ENCODE data around the gene ZNF738. TPM values are rescaled to one million over a fixed set of nuclear protein-coding genes. Genes with fewer than 3 reads are reported as not detected.
"Not testable (repeated sequence)": the region's sequence is repeated elsewhere in the genome, so short reads cannot be mapped to it uniquely, and the experiment has no call there.

The ZNF738 gene
- total and polyA plus RNA-seq, 5 donors from 2014 or later, result 2.9 to 6.7 (median 4.2) TPM

DNA sequence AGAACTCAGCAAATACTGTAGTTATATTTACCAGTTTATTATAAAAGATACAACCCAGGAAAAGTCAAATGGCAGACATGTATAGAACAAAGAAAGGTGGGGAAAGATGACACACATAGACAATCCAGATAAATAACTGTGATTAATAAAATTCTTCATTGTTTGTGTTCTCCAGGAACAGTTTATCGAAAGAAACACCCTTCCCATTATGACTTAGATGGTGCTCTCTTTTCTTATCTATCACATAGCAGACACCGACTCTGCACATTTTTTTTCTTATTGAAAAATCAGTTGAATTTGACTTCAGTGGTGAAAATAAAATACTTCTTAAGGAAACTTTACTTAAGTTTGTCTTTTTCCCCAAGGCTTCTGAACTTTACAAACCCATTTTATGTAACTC, 35.8 kb upstream of the ZNF738 start:
- Histone ChIP-seq H3K36me3 (ENCODE audit: control insufficient read depth, insufficient read depth, low read length) (peaks cover 57% of the 10 kb centered on the region), H3K4me1 (ENCODE audit: control insufficient read depth, insufficient read depth, low read length, poor library complexity, severe bottlenecking) (peaks cover 6% of the 10 kb centered on the region), H3K27ac (ENCODE audit: insufficient read depth, low read length, poor library complexity, severe bottlenecking) (no peak overlapping the region), H3K27me3 (ENCODE audit: control insufficient read depth, insufficient read depth, low read length) (no peaks in the 10 kb centered on the region), H3K4me3 (ENCODE audit: low read depth, low read length) (no peak overlapping the region), H3K9me3 (ENCODE audit: control insufficient read depth in 2 of 2, low read length in 2 of 2) (peaks cover 45 to 74% of the 10 kb centered on the region in 2 experiments)
- H3K9me3 Mint-ChIP-seq, result peaks cover 2 to 45% (median 11%) of the 10 kb centered on the region in 7 donors
- peaks cover 50% of the 10 kb centered on the region for H3K36me3 Mint-ChIP-seq
- no peak for DNase-seq
- no peak overlapping the region for H3K27ac Mint-ChIP-seq
- H3K27me3 Mint-ChIP-seq, result no peaks in the 10 kb centered on the region
- H3K4me3 Mint-ChIP-seq, result no peak overlapping the region
- ATAC-seq (ENCODE audit: low read depth in 2 of 2), result no peak
- H3K4me1 Mint-ChIP-seq, result peaks cover 13 to 93% (median 33%) of the 10 kb centered on the region in 4 donors

DNA sequence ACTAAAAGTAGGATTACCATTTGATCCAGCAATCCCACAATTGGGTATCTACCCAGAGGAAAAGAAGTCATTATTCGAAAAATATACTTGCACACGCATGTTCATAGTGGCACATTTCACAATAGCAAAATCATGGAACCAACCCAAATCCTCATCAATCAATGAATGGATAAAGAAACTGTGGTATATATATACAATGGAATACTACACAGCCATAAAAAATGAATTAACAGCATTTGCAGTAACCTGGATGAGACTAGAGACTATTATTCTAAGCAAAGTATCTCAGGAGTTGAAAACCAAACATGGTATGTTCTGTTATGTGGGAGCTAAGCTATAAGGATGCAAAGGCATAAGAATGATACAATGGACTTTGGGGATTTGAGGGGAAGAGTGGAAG, 32.6 kb upstream of the ZNF738 start:
- peak overlapping the region; percentile 48 for H3K4me3 ChIP-seq (ENCODE audit: low read depth, low read length)
- no peaks in the 10 kb centered on the region for H3K27me3 Mint-ChIP-seq
- peak overlapping the region; percentile 5 to 95 (median 60) for H3K4me3 Mint-ChIP-seq
- H3K36me3 Mint-ChIP-seq, result peaks cover 37% of the 10 kb centered on the region
- peaks cover 36% of the 10 kb centered on the region for H3K36me3 ChIP-seq (ENCODE audit: control insufficient read depth, insufficient read depth, low read length)
- H3K9me3 Mint-ChIP-seq, result peaks cover 0 to 31% (median 11%) of the 10 kb centered on the region in 7 donors
- H3K27ac ChIP-seq (ENCODE audit: insufficient read depth, low read length, poor library complexity, severe bottlenecking), result no peak overlapping the region
- H3K27ac Mint-ChIP-seq, result peak overlapping the region in 2 of 3 donors; percentile 4 to 50
- DNase-seq (no peak), ATAC-seq (ENCODE audit: low read depth in 2 of 2) (no peak)
- peaks cover 28 to 45% of the 10 kb centered on the region in 2 experiments for H3K9me3 ChIP-seq (ENCODE audit: control insufficient read depth in 2 of 2, low read length in 2 of 2)
- peaks cover 14% of the 10 kb centered on the region for H3K4me1 ChIP-seq (ENCODE audit: control insufficient read depth, insufficient read depth, low read length, poor library complexity, severe bottlenecking)
- H3K27me3 ChIP-seq (ENCODE audit: control insufficient read depth, insufficient read depth, low read length), result no peaks in the 10 kb centered on the region
- H3K4me1 Mint-ChIP-seq, result peaks cover 20 to 77% (median 39%) of the 10 kb centered on the region in 4 donors

DNA sequence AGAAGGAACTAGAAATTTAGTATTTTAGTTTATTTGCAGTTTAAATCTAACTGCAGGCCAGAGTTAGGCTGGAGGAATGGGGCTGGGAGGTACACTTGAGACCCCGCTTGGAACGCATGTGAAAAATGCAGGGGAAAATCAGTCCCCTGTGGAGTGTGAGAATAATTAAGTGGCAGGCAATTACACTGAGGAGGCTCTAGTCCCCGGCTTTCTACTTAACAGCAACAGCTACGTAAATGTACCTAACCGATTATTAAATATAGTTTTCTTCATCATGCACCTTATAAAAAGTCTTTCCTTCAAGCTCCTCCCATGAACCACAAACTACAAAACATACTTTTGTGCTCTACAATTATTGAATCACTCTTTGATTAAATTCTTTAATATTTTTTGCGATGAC, 30.4 kb upstream of the ZNF738 start:
- H3K36me3 Mint-ChIP-seq, result peaks cover 28% of the 10 kb centered on the region
- H3K27me3 Mint-ChIP-seq, result no peaks in the 10 kb centered on the region
- H3K27ac ChIP-seq (ENCODE audit: insufficient read depth, low read length, poor library complexity, severe bottlenecking), result peak overlapping the region; percentile 88
- ATAC-seq (ENCODE audit: low read depth in 2 of 2) (peak in 1 of 2 donors; percentile 18), DNase-seq (peak in 1 of 3 donors; percentile 42)
- peaks cover 18 to 55% (median 34%) of the 10 kb centered on the region in 4 donors for H3K4me1 Mint-ChIP-seq
- H3K4me3 Mint-ChIP-seq, result peak overlapping the region; percentile 95 to 99 (median 98)
- H3K4me3 ChIP-seq (ENCODE audit: low read depth, low read length), result peak overlapping the region; percentile 90
- H3K4me1 ChIP-seq (ENCODE audit: control insufficient read depth, insufficient read depth, low read length, poor library complexity, severe bottlenecking), result peaks cover 14% of the 10 kb centered on the region
- H3K27me3 ChIP-seq (ENCODE audit: control insufficient read depth, insufficient read depth, low read length), result no peaks in the 10 kb centered on the region
- peaks cover 14 to 26% of the 10 kb centered on the region in 2 experiments for H3K9me3 ChIP-seq (ENCODE audit: control insufficient read depth in 2 of 2, low read length in 2 of 2)
- H3K36me3 ChIP-seq (ENCODE audit: control insufficient read depth, insufficient read depth, low read length), result peaks cover 24% of the 10 kb centered on the region
- H3K9me3 Mint-ChIP-seq, result peaks cover 0 to 21% (median 11%) of the 10 kb centered on the region in 7 donors
- peak overlapping the region; percentile 98 to 99 (median 99) for H3K27ac Mint-ChIP-seq

DNA sequence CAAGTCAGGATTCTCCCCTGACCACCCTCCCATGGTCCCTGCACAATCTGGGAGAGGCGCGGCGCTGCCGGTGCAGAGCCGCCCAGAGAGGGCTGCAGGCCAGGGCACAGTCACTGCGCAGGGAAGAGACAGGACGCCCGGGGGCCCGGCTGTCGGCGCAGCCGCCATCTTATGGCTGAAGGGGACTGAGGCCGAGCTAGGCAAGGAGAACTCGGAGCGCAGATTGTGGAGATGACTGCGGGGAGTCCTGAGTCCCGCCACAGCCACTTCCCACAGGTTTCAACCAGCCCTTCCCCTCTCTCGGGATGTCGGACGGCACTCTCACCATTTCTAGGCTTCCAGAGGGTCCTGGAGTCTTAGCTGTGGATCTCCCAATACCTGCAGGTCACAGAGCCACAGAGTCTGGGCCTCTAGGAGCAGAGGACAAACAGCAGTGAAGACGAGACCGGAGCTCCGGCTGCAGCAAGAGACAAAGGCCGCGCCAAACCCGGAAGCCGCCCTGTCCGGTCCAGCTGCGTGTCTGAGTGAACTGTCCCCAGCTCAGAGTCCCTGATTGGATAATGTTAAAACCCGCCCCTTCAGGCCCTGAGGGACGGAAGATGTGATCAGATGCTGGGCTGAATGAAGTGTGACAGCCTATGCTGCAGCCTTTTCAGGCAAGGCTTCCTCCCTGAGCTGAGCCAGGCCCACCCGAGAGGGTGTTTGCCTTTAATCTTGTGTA, 29.8 kb upstream of the ZNF738 start, which contains the start of gene ZNF708:
ZNF708 (minus strand) TSS at position 526 of the 721 bp plus-strand sequence; CDS start at position 328, 198 bp downstream.
- Mint-ChIP-seq H3K4me1 (peaks cover 17 to 49% (median 33%) of the 10 kb centered on the region in 4 donors), H3K4me3 (peak within 1 kb of the TSS; percentile 95 to 99 (median 98)), H3K36me3 (peaks cover 26% of the 10 kb centered on the region), H3K27ac (peak within 1 kb of the TSS; percentile 98 to 99 (median 99)), H3K9me3 (peaks cover 0 to 18% (median 11%) of the 10 kb centered on the region in 7 donors), H3K27me3 (no peaks in the 10 kb centered on the region)
- Histone ChIP-seq H3K9me3 (ENCODE audit: control insufficient read depth in 2 of 2, low read length in 2 of 2) (peaks cover 14 to 20% of the 10 kb centered on the region in 2 experiments), H3K36me3 (ENCODE audit: control insufficient read depth, insufficient read depth, low read length) (peaks cover 19% of the 10 kb centered on the region), H3K4me1 (ENCODE audit: control insufficient read depth, insufficient read depth, low read length, poor library complexity, severe bottlenecking) (peaks cover 14% of the 10 kb centered on the region), H3K27ac (ENCODE audit: insufficient read depth, low read length, poor library complexity, severe bottlenecking) (peak within 1 kb of the TSS; percentile 88), H3K27me3 (ENCODE audit: control insufficient read depth, insufficient read depth, low read length) (no peaks in the 10 kb centered on the region), H3K4me3 (ENCODE audit: low read depth, low read length) (peak within 1 kb of the TSS; percentile 90)
- peak; percentile 97 to 99 for ATAC-seq (ENCODE audit: low read depth in 2 of 2)
- peak; percentile 41 to 95 (median 67) for DNase-seq

DNA sequence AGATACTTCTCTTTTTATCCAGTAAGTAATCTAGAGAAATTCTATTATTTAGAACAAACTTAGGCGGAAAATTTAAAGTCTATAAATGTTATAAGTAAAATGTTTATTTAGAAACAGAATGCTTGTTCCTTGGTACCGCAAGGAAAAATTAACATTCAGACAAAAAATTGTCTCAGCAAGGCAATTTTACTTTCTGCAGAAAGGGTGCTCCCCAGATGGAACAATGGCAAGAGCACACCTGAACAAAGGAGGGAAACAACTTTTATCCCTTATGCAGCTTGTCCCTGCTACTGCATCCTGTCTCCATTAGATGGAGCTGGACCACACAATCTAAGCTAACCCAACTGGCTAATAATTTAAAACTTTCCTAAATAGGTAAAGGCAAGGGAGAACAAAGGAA, 23.1 kb upstream of the ZNF738 start:
- Mint-ChIP-seq H3K27me3 (no peaks in the 10 kb centered on the region), H3K4me3 (no peak overlapping the region), H3K4me1 (no peaks in the 10 kb centered on the region), H3K9me3 (peaks cover 0 to 37% (median 10%) of the 10 kb centered on the region in 7 donors), H3K36me3 (peaks cover 2% of the 10 kb centered on the region), H3K27ac (no peak overlapping the region)
- ATAC-seq (ENCODE audit: low read depth in 2 of 2), result no peak
- peaks cover 20 to 36% of the 10 kb centered on the region in 2 experiments for H3K9me3 ChIP-seq (ENCODE audit: control insufficient read depth in 2 of 2, low read length in 2 of 2)
- H3K27me3 ChIP-seq (ENCODE audit: control insufficient read depth, insufficient read depth, low read length), result no peaks in the 10 kb centered on the region
- no peak for DNase-seq
- H3K27ac ChIP-seq (ENCODE audit: insufficient read depth, low read length, poor library complexity, severe bottlenecking), result no peak overlapping the region
- H3K36me3 ChIP-seq (ENCODE audit: control insufficient read depth, insufficient read depth, low read length), result no peaks in the 10 kb centered on the region
- H3K4me1 ChIP-seq (ENCODE audit: control insufficient read depth, insufficient read depth, low read length, poor library complexity, severe bottlenecking), result no peaks in the 10 kb centered on the region
- no peak overlapping the region for H3K4me3 ChIP-seq (ENCODE audit: low read depth, low read length)

DNA sequence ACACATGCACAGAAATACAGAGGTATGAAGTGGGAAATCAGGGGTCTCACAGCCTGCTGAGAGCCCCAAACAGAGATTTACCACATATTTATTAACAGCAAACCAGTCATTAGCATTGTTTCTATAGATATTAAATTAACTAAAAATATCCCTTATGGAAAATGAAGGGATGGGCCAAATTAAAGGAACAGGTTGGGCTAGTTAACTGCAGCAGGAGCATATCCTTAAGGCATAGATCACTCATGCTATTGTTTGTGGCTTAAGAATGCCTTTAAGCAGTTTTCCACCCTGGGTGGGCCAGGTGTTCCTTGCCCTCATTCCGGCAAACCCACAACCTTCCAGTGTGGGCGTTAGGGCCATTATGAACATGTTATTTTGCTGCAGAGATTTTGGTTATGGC, 14.0 kb upstream of the ZNF738 start:
- not testable (repeated sequence) for H3K27me3 Mint-ChIP-seq; H3K4me3 Mint-ChIP-seq; H3K4me1 Mint-ChIP-seq; H3K9me3 ChIP-seq (ENCODE audit: control insufficient read depth in 2 of 2, low read length in 2 of 2); H3K36me3 Mint-ChIP-seq; ATAC-seq (ENCODE audit: low read depth in 2 of 2); H3K4me1 ChIP-seq (ENCODE audit: control insufficient read depth, insufficient read depth, low read length, poor library complexity, severe bottlenecking); H3K27me3 ChIP-seq (ENCODE audit: control insufficient read depth, insufficient read depth, low read length); H3K36me3 ChIP-seq (ENCODE audit: control insufficient read depth, insufficient read depth, low read length); DNase-seq; H3K27ac ChIP-seq (ENCODE audit: insufficient read depth, low read length, poor library complexity, severe bottlenecking); H3K4me3 ChIP-seq (ENCODE audit: low read depth, low read length); H3K27ac Mint-ChIP-seq
- H3K9me3 Mint-ChIP-seq, result peaks cover 0 to 16% (median 6%) of the 10 kb centered on the region in 7 donors

DNA sequence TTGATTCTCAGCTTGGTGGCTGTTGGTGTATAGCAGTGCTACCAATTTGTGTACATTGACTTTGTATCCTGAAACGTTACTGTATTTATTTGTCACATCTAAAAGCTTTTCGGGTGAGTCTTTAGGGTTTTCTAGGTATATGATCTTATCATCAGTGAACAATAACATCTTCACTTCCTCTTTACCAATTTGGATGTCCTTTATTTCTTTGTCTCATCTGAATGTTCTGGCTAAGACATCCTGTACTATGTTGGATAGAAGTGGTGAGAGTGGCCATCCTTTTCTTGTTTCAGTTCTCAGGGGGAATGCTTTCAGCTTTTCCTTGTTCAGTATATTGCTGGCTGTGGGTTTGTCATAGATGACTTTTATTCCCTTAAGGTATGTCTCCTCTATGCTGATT, 6.0 kb upstream of the ZNF738 start:
- ATAC-seq (ENCODE audit: low read depth in 2 of 2) (peak in 1 of 2 donors; percentile 34), DNase-seq (no peak)
- peaks cover 0 to 17% (median 9%) of the 10 kb centered on the region in 4 donors for H3K4me1 Mint-ChIP-seq
- no peaks in the 10 kb centered on the region for H3K27me3 ChIP-seq (ENCODE audit: control insufficient read depth, insufficient read depth, low read length)
- no peaks in the 10 kb centered on the region for H3K36me3 ChIP-seq (ENCODE audit: control insufficient read depth, insufficient read depth, low read length)
- no peaks in the 10 kb centered on the region for H3K27me3 Mint-ChIP-seq
- no peak overlapping the region for H3K27ac ChIP-seq (ENCODE audit: insufficient read depth, low read length, poor library complexity, severe bottlenecking)
- no peaks in the 10 kb centered on the region for H3K36me3 Mint-ChIP-seq
- H3K9me3 ChIP-seq (ENCODE audit: control insufficient read depth in 2 of 2, low read length in 2 of 2), result peaks cover 0 to 5% of the 10 kb centered on the region in 2 experiments
- H3K27ac Mint-ChIP-seq, result peak overlapping the region in 1 of 3 donors; percentile 43
- H3K9me3 Mint-ChIP-seq, result peaks cover 0 to 15% (median 7%) of the 10 kb centered on the region in 7 donors
- H3K4me1 ChIP-seq (ENCODE audit: control insufficient read depth, insufficient read depth, low read length, poor library complexity, severe bottlenecking), result no peaks in the 10 kb centered on the region
- H3K4me3 ChIP-seq (ENCODE audit: low read depth, low read length), result no peak overlapping the region
- H3K4me3 Mint-ChIP-seq, result no peak overlapping the region
